AG10803 (cell line): ENCODE data around the gene GRID1.

Source experiments
- DNase-seq: peaks from one replicate; pipeline ENCODE4 v3.0.0; 2010; ENCODE audit warnings: low read depth
- H3K4me3 ChIP-seq: 2 replicates; pipeline ENCODE4 v1.5.1; 2011; ENCODE audit warnings: mild to moderate bottlenecking, low read length, control low read depth
- CTCF ChIP-seq: conservative IDR thresholded peaks from 2 replicates; pipeline ENCODE4 v1.5.1; 2011; ENCODE audit warnings: mild to moderate bottlenecking, low read length, control low read depth, inconsistent platforms

The GRID1 gene

DNA sequence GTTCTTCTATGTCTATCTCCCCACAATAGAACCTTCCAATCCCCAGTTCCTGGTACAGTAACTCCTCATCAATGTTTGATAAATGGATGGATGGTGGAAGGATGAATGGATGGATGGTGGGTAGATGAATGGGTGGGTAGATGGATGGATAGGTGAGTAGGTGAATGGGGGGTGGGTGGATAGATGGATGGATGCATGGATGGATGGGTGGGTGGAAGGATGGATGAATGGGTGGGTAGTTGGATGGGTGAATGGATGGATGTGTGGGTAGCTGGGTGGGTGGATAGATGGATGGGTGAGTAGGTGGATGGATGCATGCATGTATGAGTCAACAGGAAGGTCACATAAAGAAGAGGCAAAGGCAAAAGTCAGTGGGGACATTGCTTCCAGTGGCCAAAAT is 116.8 kb downstream of the GRID1 start:
- no peak overlapping the region for H3K4me3 ChIP-seq
- no peak for DNase-seq
- TF ChIP-seq CTCF: no peak

DNA sequence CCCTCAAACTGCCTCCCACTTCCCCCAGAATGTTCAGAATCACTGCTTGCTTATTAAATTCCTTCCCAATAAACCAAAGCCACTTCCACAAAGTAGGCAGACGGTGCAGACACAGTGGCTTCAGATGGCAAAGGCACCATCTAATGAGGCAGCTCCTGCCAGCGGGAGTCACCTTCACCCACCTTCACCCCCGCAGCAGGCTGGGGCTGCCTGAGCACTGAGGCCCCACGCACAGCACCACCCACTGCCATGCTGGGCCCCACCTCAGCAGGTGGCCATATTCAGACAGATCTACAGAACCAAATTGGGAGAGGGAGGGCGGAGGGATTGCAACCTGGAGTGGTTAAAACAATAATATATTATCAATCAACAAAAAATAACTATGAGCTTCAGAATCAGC is 118.5 kb downstream of the GRID1 start:
- H3K4me3 ChIP-seq: no peak overlapping the region
- DNase-seq: no peak
- TF ChIP-seq CTCF: no peak

DNA sequence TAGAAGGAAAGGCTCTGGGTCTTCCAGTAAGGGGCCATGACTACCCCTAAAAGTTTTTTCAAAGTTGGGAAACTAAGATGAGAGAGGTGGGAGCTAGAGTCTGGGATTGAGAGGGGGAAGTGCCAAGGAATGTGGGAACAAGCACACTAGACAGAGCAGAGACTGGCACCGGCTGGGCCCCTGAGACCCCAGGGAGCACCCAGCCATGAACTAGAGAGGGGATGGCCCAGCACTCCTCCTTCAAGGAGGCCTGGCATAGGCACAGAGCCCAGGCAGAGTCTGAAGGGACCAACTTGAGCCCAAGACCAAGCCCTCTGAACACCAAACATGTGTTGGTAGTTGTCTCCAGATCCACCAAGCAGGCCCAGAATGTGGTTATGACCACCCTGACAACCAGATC is 119.0 kb downstream of the GRID1 start:
- no peak overlapping the region for H3K4me3 ChIP-seq
- DNase-seq: no peak
- no peak for TF ChIP-seq CTCF

DNA sequence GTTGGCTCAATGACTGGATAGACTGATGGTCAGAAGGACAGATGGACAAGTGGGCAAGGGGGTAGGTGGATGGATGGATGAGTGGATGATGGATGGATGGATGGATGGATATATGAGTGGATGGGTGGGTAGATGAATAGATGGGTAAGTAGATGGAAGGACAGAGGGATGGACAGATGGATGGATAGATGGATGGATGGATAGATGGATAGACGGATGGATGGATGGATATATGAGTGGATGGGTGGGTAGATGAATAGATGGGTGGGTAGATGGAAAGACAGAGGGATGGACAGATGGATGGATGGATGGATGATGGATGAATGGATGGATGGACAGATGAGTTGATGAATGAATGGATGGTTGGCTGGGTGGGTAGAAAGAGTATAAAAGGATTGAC is 119.5 kb downstream of the GRID1 start:
- no peak for DNase-seq
- TF ChIP-seq CTCF: no peak
- H3K4me3 ChIP-seq: no peak overlapping the region

DNA sequence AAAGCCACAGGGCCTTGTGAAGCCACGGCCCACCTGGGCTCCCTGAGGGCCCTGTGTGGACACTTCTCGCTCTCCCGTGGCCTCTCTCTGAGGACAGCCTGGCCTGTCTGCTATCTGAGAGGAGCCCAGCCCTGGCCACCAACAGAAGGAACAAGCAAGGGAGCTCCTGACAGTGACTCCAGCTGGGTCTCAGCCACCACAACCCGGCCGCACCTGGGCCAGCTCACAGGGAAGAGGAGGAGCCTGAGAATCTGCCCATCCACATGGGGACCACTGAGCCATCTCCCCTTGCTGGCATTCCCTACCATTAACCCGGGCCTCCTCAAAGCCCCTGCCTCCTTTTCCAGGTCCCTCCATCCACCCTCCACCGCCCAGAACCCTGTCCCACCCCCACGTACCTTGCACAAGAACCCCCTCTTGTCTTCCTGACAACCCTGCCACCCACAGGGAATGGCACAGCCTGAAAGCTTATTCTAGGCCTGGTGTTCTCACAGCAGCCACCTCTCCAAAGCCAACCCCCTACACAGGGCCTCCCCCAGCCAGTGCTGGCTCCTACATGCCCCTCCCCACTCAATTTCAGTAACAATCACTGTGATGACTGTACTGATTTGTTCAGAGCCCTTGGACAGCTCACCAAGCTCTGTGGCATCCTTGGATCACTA is 120.2 kb downstream of the GRID1 start:
- TF ChIP-seq CTCF: no peak
- DNase-seq: no peak
- no peak overlapping the region for H3K4me3 ChIP-seq

GRCh38 chr10:86245015-86245394 is 121.6 kb downstream of the GRID1 start:
- no peak for TF ChIP-seq CTCF
- no peak for DNase-seq
- no peak overlapping the region for H3K4me3 ChIP-seq

DNA sequence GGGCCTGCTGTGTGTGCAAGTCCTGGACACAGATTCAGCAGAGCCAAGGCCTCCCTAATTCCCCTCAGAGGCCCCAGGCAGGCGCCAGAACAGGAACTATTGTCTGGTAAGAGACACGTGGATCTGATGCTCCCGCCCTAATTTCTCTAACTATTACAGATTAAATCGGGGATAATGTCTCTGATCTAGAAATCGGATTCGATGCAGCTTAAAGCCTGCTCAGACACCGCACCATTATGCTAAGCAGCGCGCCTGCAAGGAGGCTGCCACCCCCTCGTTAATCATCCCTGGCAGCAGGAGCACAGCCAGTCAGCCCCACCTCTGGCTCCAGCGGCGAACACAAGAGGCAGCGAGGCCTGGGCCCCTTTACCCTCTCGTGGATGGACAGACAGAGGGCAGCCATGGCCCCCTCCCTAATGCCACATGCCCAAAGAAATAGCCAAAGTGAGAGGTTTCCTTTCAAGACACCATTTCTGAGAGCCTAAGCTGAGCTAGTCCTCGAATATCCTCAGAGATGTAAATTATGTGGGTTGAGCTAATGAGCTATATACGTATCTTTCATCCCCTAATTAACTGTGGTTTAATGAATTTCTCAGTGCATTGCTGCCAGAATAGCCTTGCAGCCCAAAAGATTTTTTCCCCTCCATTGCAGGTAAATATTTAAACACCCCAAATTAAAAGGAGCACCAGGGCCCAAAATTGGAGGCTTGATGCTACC is 122.1 kb downstream of the GRID1 start:
- no peak for DNase-seq
- TF ChIP-seq CTCF: no peak
- H3K4me3 ChIP-seq: no peak overlapping the region
